NOMO-1 (cell line): Measurements from ENCODE around the gene SPACA4.

Experiments
- DNase-seq, 2 experiments: peaks; one replicate each; lab custom pipeline; 2025; ENCODE audit not compliant: unreplicated experiment in 2 of 2; lab: John Stamatoyannopoulos, UW

The SPACA4 gene

DNA sequence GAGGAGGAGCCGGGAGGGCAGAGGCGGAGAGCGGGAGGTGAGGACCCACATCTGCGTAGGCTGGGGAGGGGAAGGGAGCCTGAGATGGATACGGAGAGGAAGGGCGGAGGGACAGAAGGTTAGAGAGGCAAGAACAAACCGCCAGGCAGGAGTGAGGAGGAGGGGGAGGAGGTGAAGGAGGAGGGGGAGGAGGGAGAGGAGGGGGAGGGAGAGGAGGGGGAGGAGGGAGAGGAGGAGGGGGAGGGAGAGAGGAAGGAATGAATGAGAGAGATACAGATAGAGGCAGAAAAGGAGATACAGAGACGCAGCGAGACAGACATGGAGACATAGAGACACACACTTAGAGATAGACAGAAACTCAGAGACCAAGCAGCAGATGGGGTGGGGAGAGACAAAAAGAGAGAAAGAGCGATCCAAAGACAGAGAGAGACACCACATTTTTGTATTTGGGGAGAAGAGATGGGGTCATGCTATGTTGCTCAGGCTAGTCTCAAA lies 40.2 kb downstream of the SPACA4 start:
- no peak for DNase-seq

DNA sequence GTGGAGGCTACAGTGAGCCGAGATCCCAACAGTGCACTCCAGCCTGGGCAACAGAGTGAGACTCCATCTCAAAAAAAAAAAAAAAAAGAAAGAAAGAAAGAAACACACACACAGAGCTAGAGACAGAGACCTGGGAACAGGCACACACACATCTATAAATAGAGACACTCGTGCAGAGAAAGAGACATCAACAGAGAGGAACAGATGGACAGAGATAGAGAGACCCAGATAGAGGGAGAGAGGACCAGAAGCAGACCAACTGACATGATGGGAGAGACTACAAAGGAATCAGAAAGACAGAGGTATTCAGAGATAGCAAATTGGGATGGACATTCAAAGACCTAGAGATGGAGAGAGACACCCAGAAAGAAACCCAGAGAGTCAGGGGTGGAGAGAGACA lies 41.6 kb downstream of the SPACA4 start:
- DNase-seq = no peak

DNA sequence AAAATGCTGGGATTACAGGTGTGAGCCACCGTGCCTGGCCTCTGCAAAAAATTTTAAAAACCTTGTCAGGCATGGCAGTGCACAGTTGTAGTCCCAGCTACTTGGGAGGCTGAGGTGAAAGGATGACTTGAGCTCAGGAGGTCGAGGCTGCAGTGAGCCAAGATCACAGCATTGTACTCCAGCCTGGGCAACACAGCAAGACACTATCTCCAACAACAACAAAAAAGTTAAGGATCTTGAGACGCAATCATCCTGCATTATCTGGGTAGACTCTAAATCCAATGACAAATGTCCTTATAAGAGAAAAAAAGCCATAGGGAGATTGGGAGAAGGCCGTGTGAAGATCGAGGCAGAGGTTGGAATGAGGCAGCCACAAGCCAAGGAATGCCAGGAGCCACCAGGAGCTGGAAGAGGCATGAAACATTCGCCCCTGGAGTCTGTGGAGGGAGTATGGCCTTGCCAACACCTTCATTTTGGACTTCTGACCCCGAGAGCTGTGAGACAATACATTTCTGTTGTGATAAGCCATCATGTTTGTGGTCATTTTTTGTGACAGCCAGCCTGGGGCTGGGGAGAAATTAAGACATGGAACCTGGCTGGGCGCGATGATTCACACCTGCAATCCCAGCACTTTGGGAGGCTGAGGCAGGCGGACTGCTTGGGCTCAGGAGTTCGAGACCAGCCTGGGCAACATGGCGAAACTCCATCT lies 44.6 kb downstream of the SPACA4 start:
- no peak for DNase-seq

DNA sequence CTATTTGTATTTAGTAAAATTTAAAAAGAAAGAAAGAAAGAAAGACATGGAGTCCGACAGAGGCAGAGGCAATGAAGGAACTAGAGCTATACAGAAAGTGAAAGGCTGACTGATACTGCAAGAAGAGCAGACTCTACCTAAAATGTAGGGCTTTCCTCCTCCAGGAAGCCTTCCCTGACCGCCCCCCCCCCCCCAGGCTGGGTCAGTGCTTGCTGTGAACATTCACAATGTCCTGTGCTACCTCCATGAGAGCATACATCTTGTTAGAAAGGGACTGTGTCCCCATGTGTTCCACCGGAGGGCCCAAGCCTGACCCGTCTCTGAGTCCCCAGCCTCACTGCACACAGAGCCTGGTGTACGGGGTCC lies 45.1 kb downstream of the SPACA4 start:
- DNase-seq = no peak

DNA sequence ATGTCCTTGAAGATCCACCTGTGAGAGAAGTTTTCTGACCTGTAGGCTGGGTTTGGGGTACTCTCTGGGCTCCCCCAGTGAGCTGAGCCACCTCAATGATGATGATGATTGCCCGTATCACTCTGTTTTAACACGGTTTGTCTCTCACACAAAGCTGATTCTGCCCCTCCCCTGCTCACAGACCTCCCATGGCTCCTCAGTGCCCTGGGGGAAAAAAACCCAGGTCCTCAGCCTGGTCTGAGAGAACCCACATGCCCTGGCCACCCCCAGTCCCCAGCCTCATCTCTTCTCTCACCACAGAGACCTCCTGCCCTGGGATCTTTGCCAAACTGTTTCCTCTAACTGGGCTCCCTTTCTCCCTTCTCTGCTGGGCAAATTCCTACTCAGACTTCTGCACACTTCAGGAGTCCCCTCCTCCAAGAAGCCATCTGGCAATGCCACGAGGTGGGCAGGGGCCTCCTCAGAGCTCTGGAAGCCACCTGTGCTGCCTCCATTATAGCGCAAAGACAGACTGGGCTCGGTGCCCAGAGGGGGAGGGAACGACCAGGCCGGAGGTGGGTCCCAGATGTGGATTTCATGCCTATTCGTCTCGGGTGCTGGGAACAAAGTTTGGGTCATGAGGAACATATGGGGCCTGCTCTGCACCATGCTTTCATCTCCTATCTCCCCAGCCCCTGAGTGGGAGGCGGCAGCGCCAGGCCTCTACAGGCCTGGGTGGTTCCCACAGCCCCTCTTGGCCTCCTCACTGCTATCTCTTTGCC lies 47.9 kb downstream of the SPACA4 start:
- no peak for DNase-seq

DNA sequence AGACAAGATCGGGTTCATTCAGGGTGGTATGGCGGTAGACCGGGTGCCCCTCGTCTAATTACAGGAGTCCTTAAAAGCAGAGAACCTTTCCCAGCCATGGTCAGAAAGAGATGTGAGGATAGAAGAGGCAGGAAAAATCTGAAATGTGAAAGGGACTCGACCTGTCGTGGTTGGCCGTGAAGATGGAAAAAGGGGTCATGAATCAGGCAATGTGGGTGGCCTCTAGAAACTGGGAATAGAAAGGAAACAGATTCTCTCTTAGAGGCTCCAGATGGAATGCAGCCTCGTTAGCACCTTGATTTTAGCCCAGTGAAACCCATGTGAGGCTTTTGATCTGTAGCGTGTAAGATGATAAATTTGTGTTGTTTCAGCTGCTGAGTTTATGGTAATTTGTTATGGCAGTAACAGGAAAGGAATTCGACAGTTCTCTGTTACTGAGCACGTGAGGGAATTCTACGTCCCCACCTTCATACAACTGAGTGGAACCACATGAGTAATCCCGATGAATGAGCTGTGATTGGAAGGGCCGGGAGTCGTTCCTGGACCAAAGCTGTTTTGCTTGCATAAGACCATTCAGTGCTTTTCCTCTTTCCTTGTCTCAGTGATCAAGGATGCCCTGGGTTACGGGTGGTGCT lies 50.4 kb downstream of the SPACA4 start:
- DNase-seq = no peak
